GM19238 (cell line): ENCODE data around the gene FOXJ3.
"Not testable (repeated sequence)": the region's sequence is repeated elsewhere in the genome, so short reads cannot be mapped to it uniquely, and the experiment has no call there.

Experiments used
- DNase-seq: peaks from one replicate; pipeline ENCODE4 v3.0.0; 2011; ENCODE audit warnings: low spot score; ENCODE audit not compliant: insufficient read length

The FOXJ3 gene

GRCh38 chr1:42259059-42259738 lies 75.8 kb downstream of the FOXJ3 start:
- DNase-seq: no peak

GRCh38 chr1:42258218-42258617 lies 76.8 kb downstream of the FOXJ3 start:
- DNase-seq: no peak

- DNase-seq: no peak
Observed at GRCh38 chr1:42251042-42251441, 84.0 kb downstream of the FOXJ3 start.

DNA sequence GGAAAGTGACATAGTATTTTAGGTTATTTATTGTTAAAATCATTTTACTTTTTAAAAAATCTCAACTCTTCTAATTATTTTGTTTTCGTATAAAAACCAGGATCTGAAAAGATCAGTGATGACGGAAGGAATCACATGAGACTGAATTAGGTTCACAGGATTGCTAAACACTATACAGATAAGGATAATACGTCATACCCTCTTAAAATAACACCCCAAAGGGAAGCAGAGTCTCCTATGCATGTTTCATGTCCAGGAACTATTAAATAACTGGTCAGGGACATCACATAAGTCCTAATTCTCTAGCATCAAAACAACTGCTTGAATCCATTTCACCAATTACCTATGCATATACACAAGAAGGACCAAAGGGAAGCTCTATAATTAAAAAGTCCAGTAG lies 84.9 kb downstream of the FOXJ3 start:
- no peak for DNase-seq

DNA sequence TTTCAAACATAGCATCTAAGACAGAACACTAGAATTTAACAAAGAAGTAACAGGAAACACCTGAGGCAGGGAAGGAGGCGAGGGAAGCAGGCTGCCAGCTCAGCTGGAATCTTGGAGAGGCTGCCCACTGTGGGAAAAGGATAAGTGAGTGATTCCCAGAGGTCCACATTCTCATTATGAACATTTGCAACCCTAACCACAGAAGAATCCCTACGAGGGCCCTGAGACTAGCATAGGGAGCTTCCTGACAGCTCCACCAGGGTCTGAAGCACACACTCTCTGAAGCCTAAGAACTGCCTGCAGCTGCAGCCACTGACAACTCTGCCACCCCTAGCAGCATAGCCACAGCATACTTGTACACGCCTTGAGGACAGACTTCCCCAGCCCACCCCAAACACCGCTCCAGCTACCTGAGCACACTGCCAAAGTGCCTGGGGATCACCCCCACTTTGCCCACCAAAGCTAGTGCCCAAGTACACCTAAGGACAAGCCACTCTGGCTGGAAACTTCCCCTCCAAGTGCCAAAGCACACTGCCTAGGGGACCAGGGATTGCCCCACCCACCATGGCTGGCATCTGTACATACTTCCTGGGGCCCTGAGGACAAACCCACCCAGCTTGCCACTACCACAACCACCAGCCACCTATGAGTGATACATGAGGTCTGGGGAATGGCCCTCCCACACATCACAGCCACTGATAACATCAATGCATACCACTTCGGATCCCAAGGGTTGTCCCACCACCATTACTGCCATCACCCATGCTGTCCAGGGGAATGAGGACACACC lies 93.9 kb downstream of the FOXJ3 start:
- DNase-seq: no peak

GRCh38 chr1:42239555-42239954 lies 95.5 kb downstream of the FOXJ3 start:
- DNase-seq: no peak

DNA sequence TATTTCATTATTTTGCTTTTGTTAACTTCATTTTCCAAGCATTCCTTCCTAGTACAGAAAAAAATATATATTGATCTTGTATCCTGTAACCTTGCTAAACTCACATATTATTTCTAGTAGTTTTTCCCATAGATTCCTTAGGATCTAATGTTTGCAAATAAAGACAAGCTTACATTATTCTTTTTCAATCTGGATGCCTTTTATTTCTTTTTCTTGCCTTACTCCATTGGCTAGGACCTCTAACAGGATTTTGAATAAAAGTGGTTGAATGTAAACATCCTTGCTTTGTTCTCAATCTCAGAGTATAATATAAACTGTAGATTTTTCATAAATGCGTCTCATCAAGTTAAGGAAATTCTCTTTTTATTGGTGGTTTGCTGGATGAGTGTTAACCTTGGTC lies 96.0 kb downstream of the FOXJ3 start:
- no peak for DNase-seq

- no peak for DNase-seq
Observed at GRCh38 chr1:42231253-42231652, 103.8 kb downstream of the FOXJ3 start.

DNA sequence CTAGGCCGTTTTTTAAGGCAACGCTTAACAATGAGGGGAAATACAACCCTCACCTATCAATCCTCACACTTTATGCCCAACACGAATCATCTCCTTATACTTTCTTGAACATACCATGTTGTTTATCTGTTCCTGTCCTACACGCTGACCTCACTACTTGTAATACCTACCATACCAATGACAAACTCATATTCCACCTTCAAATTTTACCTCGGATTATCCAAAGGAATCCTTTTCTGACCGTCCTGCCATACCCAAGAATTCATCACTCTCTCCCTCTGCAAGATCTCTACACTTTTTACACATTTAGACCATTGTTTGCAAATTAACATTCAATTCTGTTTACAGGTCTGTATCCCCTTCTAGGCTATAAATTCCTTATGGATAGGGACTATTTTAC lies 106.1 kb downstream of the FOXJ3 start:
- DNase-seq: no peak

DNA sequence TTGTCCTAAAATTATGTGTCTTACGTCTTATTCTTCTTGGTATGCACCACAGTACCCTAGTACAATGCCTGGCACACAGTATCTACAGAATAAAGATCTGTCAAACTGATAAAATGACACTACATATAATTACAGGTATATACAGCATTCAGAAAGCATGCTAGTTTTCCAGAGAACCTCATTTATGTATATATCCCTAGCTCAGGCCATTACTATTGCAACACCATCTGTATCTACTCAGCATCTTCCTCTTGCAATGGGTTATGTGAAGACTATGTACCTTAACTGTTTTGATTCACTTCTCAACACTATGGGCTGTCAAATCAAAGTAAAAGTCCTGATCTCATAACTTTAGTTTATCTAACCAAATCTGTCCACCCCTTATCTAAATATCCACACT lies 112.0 kb downstream of the FOXJ3 start:
- no peak for DNase-seq

GRCh38 chr1:42221952-42222606 lies 113.0 kb downstream of the FOXJ3 start:
- no peak for DNase-seq

- DNase-seq: no peak
Observed at GRCh38 chr1:42221456-42221855, 113.6 kb downstream of the FOXJ3 start.

- DNase-seq: no peak
Observed at GRCh38 chr1:42219627-42220026, 115.4 kb downstream of the FOXJ3 start.

- DNase-seq: no peak
Observed at GRCh38 chr1:42214447-42214871, 120.6 kb downstream of the FOXJ3 start.

DNA sequence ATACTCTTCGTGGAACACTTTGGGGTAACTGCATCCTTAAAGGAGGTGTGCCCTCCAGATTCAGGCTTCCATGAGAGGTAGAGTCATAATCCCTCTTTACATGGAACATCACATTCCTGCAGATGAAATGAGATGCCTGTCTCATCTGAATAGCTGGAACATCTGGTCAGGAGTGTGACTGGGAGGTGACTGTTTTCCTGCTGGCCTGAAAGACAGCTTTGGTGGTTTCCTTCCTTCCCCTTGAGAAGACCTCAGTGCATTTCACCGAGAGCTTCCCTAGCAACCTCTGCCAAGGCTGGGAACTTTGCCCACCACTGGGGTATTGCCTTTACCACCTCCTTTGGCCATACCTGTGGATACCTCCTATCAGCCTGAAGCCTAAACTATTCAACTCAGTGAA lies 123.8 kb downstream of the FOXJ3 start:
- no peak for DNase-seq

GRCh38 chr1:42210421-42211133 lies 124.5 kb downstream of the FOXJ3 start:
- no peak for DNase-seq

DNA sequence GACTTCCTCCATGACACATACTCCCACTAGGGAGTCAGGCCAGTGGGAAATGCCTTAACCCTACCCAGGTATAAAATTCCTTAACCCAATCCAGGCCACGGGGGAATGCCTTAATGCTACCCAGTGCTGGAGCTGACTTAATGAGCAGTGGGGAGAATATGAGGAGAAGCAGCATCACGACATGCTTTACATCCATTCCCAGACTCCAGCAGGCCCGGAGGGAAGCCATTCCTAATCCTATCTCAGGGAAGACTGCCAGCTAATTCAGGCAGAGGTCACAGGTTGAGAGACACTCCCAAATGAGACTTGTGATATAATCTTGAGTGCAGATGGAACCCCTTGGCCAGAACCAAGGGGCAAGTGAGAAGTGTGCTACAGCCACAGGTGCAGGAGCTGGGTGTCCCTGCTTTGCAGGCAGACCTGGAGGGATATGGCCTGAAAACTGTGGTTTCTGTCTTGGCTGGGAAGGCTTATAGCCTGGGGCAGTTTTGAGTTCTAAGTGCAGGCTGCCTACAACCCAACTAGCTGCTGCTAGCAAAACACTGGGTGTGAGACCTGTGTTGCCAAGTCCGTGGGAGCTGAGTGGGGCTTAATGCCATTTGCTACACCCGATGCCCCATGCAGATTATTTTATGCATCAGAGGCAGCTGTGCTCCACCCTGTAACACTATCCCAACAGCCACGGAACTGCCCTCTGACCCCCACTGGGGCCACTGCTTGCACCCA lies 125.3 kb downstream of the FOXJ3 start:
- no peak for DNase-seq

GRCh38 chr1:42206930-42207329 lies 128.1 kb downstream of the FOXJ3 start:
- DNase-seq: not testable (repeated sequence)

DNA sequence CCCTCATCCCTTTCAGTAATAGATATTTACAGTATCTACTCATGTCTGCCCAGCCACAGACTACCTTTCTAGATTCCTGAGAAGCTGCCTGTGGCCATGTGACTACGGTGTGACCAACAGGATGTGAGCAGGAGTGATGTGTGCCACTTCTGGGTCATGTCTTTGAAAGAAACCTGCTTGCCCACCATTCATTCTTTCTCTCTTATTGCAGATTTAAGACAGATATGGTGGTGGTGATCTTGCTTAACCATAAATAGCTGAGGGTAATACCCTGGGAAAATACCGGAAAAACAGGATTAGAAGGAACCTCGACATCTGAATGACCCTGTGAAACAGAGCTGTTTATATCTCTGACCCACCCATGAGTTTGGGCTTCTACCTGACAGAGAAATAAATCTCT lies 128.9 kb downstream of the FOXJ3 start:
- no peak for DNase-seq

DNA sequence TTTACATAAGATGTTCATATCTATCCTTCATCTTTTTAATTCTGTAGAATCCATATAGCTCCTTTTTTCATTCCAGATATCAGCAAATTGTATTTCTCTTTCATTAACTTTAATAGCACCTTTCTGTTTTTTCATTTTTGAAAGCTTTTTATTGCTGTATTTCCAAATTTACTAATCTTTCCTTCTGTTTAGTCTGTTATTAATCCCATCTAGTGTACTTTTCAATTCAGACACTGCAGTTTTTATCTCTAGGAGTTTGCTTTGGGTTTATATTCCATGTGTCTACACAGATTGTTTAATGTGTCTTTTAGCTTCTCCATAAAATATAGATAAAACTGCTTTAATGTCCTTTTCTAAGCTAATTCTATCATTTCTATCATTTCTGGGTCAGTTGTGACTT lies 133.0 kb downstream of the FOXJ3 start:
- no peak for DNase-seq

- no peak for DNase-seq
Observed at GRCh38 chr1:42198251-42198650, 136.8 kb downstream of the FOXJ3 start.
